HCT116 (cell line): Measurements from ENCODE around the gene AVP. TPM values are rescaled to one million over a fixed set of nuclear protein-coding genes. Genes with fewer than 3 reads are reported as not detected.

Experiments used
- ATAC-seq: fragments of 200-7000 bp; cut with Tn5 transposase; 2 replicates; pipeline ENCODE4 v1.9.1; 2020; ENCODE audit warnings: mild to moderate bottlenecking, moderate library complexity
- BruUV-seq: library from RNA; stranded (reverse); fragments of 400-500 nt; replicated peaks from 2 replicates; lab custom pipeline; 2021; lab: Mats Ljungman, UMichigan
- CTCF ChIA-PET: fragments of 300-600 bp; sonication (Branson Sonifier 250); formaldehyde crosslinking; loops from one replicate; lab custom pipeline; 2021; ENCODE audit warnings: antibody characterized with exemption; lab: Charles Lee
- POLR2A ChIA-PET: fragments of 300-600, 350-600 bp; sonication (Branson Sonifier 250); formaldehyde crosslinking; loops from one replicate; lab custom pipeline; 2021; ENCODE audit warnings: antibody characterized with exemption; lab: Charles Lee
- RAD21 ChIA-PET, 2 experiments: fragments of 300-600 bp; sonication (Branson Sonifier 250); formaldehyde crosslinking; loops; one replicate each; lab custom pipeline; 2023; ENCODE audit warnings: low total read pairs in 2 of 2; ENCODE audit not compliant: uncharacterized antibody in 2 of 2, unreplicated experiment in 2 of 2, low non-redundant PET in 1 of 2; lab: Charles Lee
- DNase-seq: peaks from one replicate; pipeline ENCODE4 v3.0.0-alpha.2; 2010; ENCODE audit warnings: low read depth, low spot score
- H2AFZ ChIP-seq: fragments of 200-600 bp; shearing (Covaris generic), sonication (generic); 2 replicates; pipeline ENCODE4 v1.6.1; 2017; ENCODE audit warnings: low read depth, mixed run types, mixed read lengths, antibody characterized with exemption, low read length; ENCODE audit not compliant: poor library complexity, severe bottlenecking
- H3K27ac ChIP-seq: 2 replicates; pipeline ENCODE4 v1.5.1; 2012; ENCODE audit warnings: low read depth, low read length
- H3K27me3 ChIP-seq: fragments of 200-600 bp; sonication (generic); 2 replicates; pipeline ENCODE4 v1.6.1; 2016; ENCODE audit warnings: mixed run types, low read length, mixed read lengths; ENCODE audit not compliant: insufficient read depth
- H3K36me3 ChIP-seq, 2 experiments: fragments of 200-500 bp in 1 of 2; fragments of 200-600 bp in 1 of 2; sonication (Bioruptor generic) in 1 of 2; sonication (generic) in 1 of 2; 2 replicates each; pipeline versions ENCODE4 v1.5.1 to v1.6.1; 2014 to 2016; ENCODE audit warnings: low read length in 2 of 2, inconsistent platforms in 1 of 2, mixed read lengths in 1 of 2, mixed run types in 1 of 2; ENCODE audit not compliant: insufficient read depth in 2 of 2, control insufficient read depth in 1 of 2
- H3K4me1 ChIP-seq, 2 experiments: fragments of 200-600 bp in 1 of 2; sonication (generic) in 1 of 2; 2 replicates each; pipeline versions ENCODE4 v1.5.1 to v1.6.1; 2012 to 2017; ENCODE audit warnings: low read length in 2 of 2, inconsistent platforms in 1 of 2, mild to moderate bottlenecking in 1 of 2, mixed read lengths in 1 of 2, mixed run types in 1 of 2, moderate library complexity in 1 of 2; ENCODE audit not compliant: insufficient read depth in 2 of 2, control insufficient read depth in 1 of 2
- H3K4me2 ChIP-seq: fragments of 200-600 bp; sonication (generic); 2 replicates; pipeline ENCODE4 v1.6.1; 2017; ENCODE audit warnings: mixed run types, low read length, mixed read lengths
- H3K4me3 ChIP-seq, 2 experiments: fragments of 200-600 bp in 1 of 2; sonication (generic) in 1 of 2; replicated peaks in 1 of 2; 2 replicates each; pipeline ENCODE4 v1.5.1; 2011 to 2016; ENCODE audit warnings: low read length in 2 of 2, control low read depth in 1 of 2, low read depth in 1 of 2, mild to moderate bottlenecking in 1 of 2, mixed read lengths in 1 of 2, mixed run types in 1 of 2
- H3K79me2 ChIP-seq: fragments of 200-600 bp; sonication (generic); 2 replicates; pipeline ENCODE4 v1.6.1; 2017; ENCODE audit warnings: mild to moderate bottlenecking, mixed run types, low read length, moderate library complexity, mixed read lengths; ENCODE audit not compliant: insufficient read depth
- H3K9ac ChIP-seq: fragments of 200-600 bp; sonication (generic); 2 replicates; pipeline ENCODE4 v1.6.1; 2016; ENCODE audit warnings: low read length, mixed read lengths
- H3K9me2 ChIP-seq: fragments of 200-600 bp; sonication (generic), shearing (Covaris generic); 2 replicates; pipeline ENCODE4 v1.6.1; 2017; ENCODE audit warnings: mixed run types, mild to moderate bottlenecking, moderate library complexity; ENCODE audit not compliant: insufficient read depth
- H3K9me3 ChIP-seq, 2 experiments: fragments of 200-500 bp in 1 of 2; fragments of 200-600 bp in 1 of 2; sonication (Bioruptor generic) in 1 of 2; sonication (generic) in 1 of 2; 2 replicates each; pipeline ENCODE4 v1.6.1; 2014 to 2017; ENCODE audit warnings: low read length in 2 of 2, mixed read lengths in 2 of 2, inconsistent platforms in 1 of 2, low read depth in 1 of 2, mild to moderate bottlenecking in 1 of 2, mixed run types in 1 of 2, moderate library complexity in 1 of 2; ENCODE audit not compliant: control insufficient read depth in 1 of 2, insufficient read depth in 1 of 2
- H4K20me1 ChIP-seq: fragments of 200-600 bp; sonication (generic), shearing (Covaris generic); 2 replicates; pipeline ENCODE4 v1.6.1; 2017; ENCODE audit warnings: mixed run types, mild to moderate bottlenecking, moderate library complexity; ENCODE audit not compliant: insufficient read depth
- ATF3 ChIP-seq: IDR thresholded peaks from 2 replicates; pipeline ENCODE4 v1.6.1; 2012
- CBX3 ChIP-seq: IDR thresholded peaks from 2 replicates; pipeline ENCODE4 v1.6.1; 2012; ENCODE audit warnings: low read depth
- CEBPB ChIP-seq: IDR thresholded peaks from 2 replicates; pipeline ENCODE4 v1.6.1; 2012; ENCODE audit warnings: low read depth
- EZH2 ChIP-seq: fragments of 200-600 bp; sonication (generic); IDR thresholded peaks from 2 replicates; pipeline ENCODE4 v1.6.1; 2017; ENCODE audit warnings: antibody characterized with exemption, mixed run types
- JUND ChIP-seq: IDR thresholded peaks from 2 replicates; pipeline ENCODE4 v1.6.1; 2012
- MAX ChIP-seq: IDR thresholded peaks from 2 replicates; pipeline ENCODE4 v1.6.1; 2012
- POLR2AphosphoS5 ChIP-seq: IDR thresholded peaks from 2 replicates; pipeline ENCODE4 v1.6.1; 2011; ENCODE audit warnings: mild to moderate bottlenecking, low read depth, low read length, moderate library complexity
- REST ChIP-seq: IDR thresholded peaks from 2 replicates; pipeline ENCODE4 v1.6.1; 2012; ENCODE audit warnings: low read depth
- SIN3A ChIP-seq: IDR thresholded peaks from 2 replicates; pipeline ENCODE4 v1.6.1; 2012; ENCODE audit warnings: low read depth
- SRF ChIP-seq: IDR thresholded peaks from 2 replicates; pipeline ENCODE4 v1.6.1; 2012; ENCODE audit warnings: low read depth
- TCF7L2 ChIP-seq: IDR thresholded peaks from 2 replicates; pipeline ENCODE4 v1.7.0; 2011; ENCODE audit warnings: borderline replicate concordance, inconsistent platforms; ENCODE audit not compliant: insufficient read depth, insufficient read length; ENCODE audit errors: extremely low read depth
- YY1 ChIP-seq: IDR thresholded peaks from 2 replicates; pipeline ENCODE4 v1.6.1; 2011; ENCODE audit warnings: low read length, low read depth, moderate library complexity, mild to moderate bottlenecking; ENCODE audit not compliant: insufficient replicate concordance; ENCODE audit errors: extremely low read depth
- ZBTB33 ChIP-seq: IDR thresholded peaks from 2 replicates; pipeline ENCODE4 v1.6.1; 2011; ENCODE audit warnings: mild to moderate bottlenecking, low read length, moderate library complexity; ENCODE audit not compliant: insufficient replicate concordance; ENCODE audit errors: extremely low read depth
- ZNF274 ChIP-seq: fragments of 200-500 bp; sonication (Bioruptor generic); IDR thresholded peaks from 2 replicates; pipeline ENCODE4 v1.6.1; 2014; ENCODE audit warnings: mild to moderate bottlenecking, low read depth, low read length, inconsistent platforms
- intact Hi-C: fragments of 100-400 bp; cut with micrococcal nuclease; formaldehyde crosslinking; loops from 2 replicates; pipeline ENCODE4 v1.10.0; 2022
- total RNA-seq: library from RNA; stranded (reverse); gene quantifications from one replicate; pipeline ENCODE4 v1.2.1, GENCODE V29; 2021; ENCODE audit not compliant: unreplicated experiment

The AVP gene
- total RNA-seq, 1 experiment from 2014 or later = not detected

GRCh38 chr20:3037654-3038053 is 46.9 kb downstream of the AVP start:
- Histone ChIP-seq H3K27me3 (no peaks in the 10 kb centered on the region), H3K4me3 (no peak overlapping the region), H3K9me2 (no peaks in the 10 kb centered on the region), H3K27ac (no peak overlapping the region), H3K9me3 (no peaks in the 10 kb centered on the region), H3K79me2 (no peaks in the 10 kb centered on the region), H2AFZ (no peak overlapping the region), H3K4me2 (no peak overlapping the region), H3K36me3 (peaks cover 3 to 11% of the 10 kb centered on the region in 2 experiments; a peak in 3 of 4 replicates), H3K4me1 (peaks cover 4 to 9% of the 10 kb centered on the region in 2 experiments; a peak in 2 of 4 replicates), H3K9ac (no peak overlapping the region), H4K20me1 (no peaks in the 10 kb centered on the region)
- no TSS peak for BruUV-seq
- no peak for DNase-seq
- TF ChIP-seq MAX (no peak), ZNF274 (no peak), JUND (no peak), YY1 (no peak)
- CTCF ChIA-PET = no interaction called here
- ATAC-seq = no peak
- intact Hi-C loops = no loop called here
- POLR2A ChIA-PET = no interaction called here
- RAD21 ChIA-PET = no interaction called here

GRCh38 chr20:3032624-3033023 is 51.9 kb downstream of the AVP start:
- DNase-seq (no peak), ATAC-seq (no peak)
- no TSS peak for BruUV-seq
- no peak overlapping the region for H2AFZ ChIP-seq
- no peaks in the 10 kb centered on the region for H3K27me3 ChIP-seq
- no peaks in the 10 kb centered on the region for H3K9me3 ChIP-seq
- no peak overlapping the region for H3K9ac ChIP-seq
- ChIA-PET RAD21 (no interaction called here), POLR2A (no interaction called here), CTCF (no interaction called here)
- H4K20me1 ChIP-seq = no peaks in the 10 kb centered on the region
- H3K4me1 ChIP-seq = no peaks in the 10 kb centered on the region
- H3K9me2 ChIP-seq = no peaks in the 10 kb centered on the region
- no peak overlapping the region for H3K27ac ChIP-seq
- intact Hi-C loops = no loop called here
- H3K36me3 ChIP-seq = peaks cover 5 to 10% of the 10 kb centered on the region in 2 experiments; a peak in 3 of 4 replicates
- H3K79me2 ChIP-seq = no peaks in the 10 kb centered on the region
- no peak overlapping the region for H3K4me2 ChIP-seq
- no peak overlapping the region for H3K4me3 ChIP-seq
- no peak for TF ChIP-seq EZH2
- no peak for TF ChIP-seq ATF3
- TF ChIP-seq YY1 = no peak
- TF ChIP-seq CEBPB = no peak
- TF ChIP-seq JUND = no peak
- TF ChIP-seq ZBTB33 = no peak
- no peak for TF ChIP-seq SIN3A
- no peak for TF ChIP-seq POLR2AphosphoS5
- no peak for TF ChIP-seq REST
- no peak for TF ChIP-seq MAX
- TF ChIP-seq CBX3 = no peak
- TF ChIP-seq SRF = no peak
- TF ChIP-seq TCF7L2 = no peak
- no peak for TF ChIP-seq ZNF274
